GM18505 (cell line): ENCODE results near the gene ZNF385D.

Experiments used
- ATAC-seq: cut with Tn5 transposase; IDR thresholded peaks from one replicate; pipeline ENCODE4 v1.9.1; 2021; ENCODE audit not compliant: unreplicated experiment
- POLR2A ChIP-seq: IDR thresholded peaks from 4 replicates; pipeline ENCODE4 v1.6.1; 2011; ENCODE audit warnings: borderline replicate concordance; ENCODE audit not compliant: insufficient read depth, insufficient read length; ENCODE audit errors: extremely low read depth

ZNF385D gene

DNA sequence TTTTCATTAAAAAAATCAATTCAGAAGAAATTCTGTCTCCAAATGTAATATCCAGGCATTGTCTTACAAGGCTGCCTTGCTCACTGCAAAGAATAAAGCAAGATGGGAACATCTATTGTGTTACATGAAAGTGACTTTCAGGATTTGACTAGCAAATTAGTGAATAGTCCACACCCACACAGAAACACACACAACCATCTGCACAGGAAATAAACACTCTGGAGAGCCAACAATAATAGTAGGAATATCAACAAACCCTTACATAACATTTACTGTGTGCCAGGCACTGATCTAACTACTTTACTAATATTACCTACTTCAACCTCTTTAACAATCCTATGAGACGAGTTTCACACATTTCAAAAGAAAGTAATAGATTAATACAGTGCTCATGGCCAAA is 28.9 kb upstream of the ZNF385D start:
- ATAC-seq = no peak
- TF ChIP-seq POLR2A = no peak

DNA sequence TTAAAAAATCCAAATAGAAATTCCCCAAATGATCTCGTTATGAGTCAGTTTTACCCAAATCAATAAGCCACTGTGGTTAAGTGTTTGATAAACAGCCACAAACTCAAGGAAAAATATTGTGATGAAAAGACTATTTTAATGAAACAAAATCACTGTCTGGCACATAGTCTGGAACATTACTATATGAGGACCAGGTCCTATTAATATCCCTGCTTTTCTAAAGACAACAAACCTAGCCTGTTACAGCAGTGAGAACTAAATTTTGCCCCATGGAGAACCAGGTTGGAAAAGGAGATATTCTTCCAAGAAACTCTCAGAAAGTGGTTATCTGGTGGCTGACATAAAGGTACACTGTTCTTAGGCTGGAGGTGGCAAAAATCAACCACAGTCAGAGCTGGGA is 27.7 kb upstream of the ZNF385D start:
- TF ChIP-seq POLR2A = no peak
- ATAC-seq = no peak

DNA sequence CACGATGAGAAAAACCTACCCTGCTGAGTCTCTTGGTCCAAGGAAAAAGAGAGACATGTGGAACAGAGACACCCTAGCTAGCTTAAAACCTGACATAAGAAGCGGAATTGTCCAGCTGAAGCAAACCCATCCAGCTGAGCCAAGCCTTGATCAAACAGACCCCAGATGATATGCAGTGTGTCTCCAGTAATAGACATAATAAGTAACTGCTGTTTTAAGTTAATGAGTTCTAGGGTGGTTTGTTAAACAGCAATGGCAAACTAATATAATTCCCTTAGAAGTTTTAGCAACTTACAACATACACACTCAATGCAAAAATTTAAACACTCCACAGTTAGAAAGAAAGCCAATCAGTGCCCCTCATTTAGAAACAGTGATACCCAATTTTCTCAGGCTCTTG is 26.8 kb upstream of the ZNF385D start:
- ATAC-seq = no peak
- no peak for TF ChIP-seq POLR2A

DNA sequence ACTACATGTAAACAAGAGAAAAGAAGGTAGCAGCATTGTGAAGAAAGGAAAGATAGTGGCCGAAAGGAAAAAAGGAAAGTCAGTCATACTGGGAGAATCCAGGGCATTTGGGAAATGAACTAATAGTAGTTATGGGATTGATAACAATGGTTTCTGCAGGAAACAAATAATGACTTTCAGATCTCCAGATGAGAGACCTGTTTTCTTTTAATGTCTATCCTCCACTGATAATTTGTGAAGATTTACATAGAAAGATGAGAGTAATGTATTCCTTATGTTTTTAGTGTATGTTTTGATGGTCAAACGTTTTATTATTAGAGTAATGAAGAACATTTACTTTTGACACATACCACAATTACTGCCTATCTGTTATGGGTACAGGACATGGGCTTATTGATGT is 15.0 kb upstream of the ZNF385D start:
- no peak for TF ChIP-seq POLR2A
- no peak for ATAC-seq

DNA sequence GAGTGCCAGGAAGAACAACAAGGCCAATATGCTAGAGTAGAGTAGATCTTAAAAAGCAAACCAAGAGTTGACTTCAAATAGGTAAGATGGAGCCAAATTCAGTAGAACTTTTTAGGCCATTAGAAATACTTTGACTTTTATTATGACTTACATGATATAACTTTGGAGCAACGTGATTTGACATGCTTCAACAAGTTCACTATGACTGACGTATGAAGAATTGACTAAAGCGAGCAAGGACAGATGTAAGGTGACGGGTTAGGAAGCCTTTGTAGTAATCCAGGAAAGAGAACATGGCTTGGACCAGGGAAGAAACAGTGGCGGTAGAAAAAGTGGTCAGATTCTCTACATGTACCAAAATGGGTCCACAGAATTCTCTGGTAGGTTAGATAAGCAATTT is 4.9 kb upstream of the ZNF385D start:
- ATAC-seq = no peak
- no peak for TF ChIP-seq POLR2A

DNA sequence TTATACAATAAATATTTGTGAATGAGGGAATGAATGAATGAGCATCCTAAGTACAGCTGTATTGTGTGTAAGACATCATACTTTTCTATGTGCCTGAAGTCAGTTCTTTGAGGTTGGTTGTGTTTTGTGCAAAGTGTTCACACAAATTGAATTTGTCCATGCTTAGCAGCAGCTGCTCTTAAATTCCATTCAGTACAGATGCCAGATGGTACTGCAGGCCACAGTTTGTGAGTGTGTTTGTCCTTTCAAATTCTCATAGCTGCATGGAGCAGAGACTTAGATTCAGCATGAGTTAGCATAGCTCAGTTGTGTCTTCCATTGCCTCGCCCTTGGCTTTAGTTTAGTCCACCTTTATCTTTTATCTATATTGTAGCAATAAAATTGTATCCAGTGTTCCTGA is 3.8 kb upstream of the ZNF385D start:
- no peak for ATAC-seq
- TF ChIP-seq POLR2A = no peak

DNA sequence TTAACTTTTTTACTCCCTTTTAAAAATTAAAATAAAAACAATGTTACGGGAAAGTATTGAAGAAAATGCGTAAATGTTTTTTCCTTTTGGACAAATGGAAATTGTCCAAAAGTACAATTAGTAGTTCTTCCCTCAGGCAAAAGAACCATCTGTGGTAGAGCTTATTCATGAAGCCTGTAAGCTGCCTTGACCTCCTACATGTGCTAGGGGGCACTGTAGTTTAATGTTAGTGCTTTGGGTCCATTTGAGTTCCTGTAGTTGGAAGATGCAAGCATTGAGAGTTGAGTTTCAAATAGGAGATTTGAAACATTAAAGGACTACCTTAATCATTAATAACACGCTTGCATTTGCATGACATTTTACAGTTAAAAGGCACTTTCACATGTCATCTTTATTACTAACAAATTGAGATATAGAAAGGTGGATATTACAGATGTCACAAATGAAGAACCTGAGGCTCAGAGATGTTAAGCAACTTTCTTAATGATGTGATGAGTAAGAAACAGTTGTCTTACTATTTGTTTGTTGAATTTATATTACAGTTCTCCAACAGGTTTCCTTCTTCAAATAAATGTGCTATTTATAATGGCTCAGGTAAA is 1.8 kb upstream of the ZNF385D start:
- no peak for TF ChIP-seq POLR2A
- no peak for ATAC-seq

DNA sequence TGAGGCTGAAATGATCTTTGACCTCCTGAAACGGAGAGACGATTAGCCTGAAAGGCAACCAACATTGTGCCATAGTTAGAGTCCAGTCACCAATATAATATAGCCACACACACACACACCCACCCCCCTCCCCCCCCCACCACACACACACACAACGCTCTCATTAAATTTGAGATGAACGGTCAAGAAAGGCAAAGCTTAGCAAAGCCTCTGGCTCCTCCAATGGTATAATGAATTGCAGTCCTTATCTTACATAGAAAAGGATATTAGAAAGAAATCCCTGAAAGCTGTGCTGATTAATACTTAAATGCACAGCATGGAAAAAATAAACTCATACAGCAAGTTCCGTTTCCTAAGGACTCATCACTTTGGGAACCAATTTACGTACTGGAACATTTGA is 876 bp upstream of the ZNF385D start:
- TF ChIP-seq POLR2A = no peak
- no peak for ATAC-seq

DNA sequence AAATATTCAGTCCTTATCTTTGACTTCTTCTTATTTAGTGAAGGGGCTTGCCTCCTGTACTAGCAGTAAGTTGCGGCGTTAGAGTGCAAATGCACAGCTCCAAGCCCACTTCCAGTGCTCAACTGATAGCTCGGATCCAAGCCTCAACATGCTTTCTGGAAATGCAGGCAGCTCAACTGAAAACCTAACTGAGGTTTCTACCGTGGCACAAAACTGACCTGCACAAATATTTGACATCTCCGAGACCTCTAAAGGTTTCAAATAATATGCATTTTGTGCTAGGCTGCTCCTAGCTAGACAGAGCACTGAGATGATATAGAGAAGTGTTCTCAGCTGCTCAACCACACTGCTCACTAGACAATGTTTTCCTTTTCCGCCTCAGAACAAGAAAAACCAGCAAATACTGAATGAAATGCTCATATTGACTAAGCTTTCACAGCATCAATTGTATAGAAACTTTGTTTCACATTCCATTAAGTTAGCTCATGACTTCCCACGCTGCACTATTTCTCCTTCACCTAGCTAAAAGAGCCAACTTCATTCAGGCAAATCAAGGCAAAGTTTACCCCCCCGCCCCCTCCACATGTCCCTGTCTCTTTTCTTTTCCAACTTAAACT is 822 bp downstream of the ZNF385D start:
- no peak for ATAC-seq
- no peak for TF ChIP-seq POLR2A

DNA sequence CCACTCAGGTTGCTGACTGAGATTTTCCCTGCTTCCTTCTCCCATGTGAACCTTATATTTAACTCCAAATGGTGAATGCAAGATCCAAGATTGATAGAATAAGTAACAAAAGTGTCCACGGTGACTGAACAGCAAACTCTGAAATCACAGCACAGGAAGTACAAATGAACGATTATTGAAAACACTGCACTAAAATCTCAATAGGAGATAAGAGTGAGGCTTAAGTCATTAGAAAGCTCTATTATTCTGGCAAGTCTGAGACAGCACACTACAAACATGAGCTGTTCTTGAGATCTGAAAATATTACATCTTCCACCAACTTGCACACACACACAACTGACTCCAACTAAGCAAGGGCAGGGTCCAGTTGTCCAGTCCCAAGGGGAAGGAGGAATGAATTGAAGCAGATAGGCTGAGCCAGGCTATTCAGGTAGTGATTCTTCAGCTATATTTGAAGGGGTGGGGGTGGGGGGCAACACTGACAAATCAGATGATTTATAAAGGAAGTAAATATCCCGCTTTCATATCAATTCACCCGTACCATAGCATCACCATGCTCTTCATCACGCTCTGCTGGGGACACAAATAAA is 2.9 kb downstream of the ZNF385D start:
- ATAC-seq = no peak
- no peak for TF ChIP-seq POLR2A

DNA sequence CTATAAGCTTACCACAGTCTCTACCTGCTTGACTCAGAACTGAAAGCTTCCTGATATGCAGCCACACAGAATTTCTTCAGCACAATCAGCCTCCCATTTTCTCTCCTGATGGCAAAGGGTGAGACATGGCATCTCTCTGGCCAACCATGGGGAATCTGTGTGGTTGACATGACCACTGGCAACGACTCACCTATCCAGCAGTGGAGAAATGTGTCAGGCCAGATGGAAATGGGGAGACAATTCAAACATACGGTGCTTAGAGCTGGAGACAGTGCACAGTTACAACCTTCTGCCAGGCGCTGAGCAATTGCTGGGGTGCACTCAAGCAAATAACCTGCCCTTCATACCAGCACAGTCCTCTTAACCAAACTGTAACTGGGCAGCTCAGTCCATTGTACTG is 3.6 kb downstream of the ZNF385D start:
- ATAC-seq = no peak
- no peak for TF ChIP-seq POLR2A

DNA sequence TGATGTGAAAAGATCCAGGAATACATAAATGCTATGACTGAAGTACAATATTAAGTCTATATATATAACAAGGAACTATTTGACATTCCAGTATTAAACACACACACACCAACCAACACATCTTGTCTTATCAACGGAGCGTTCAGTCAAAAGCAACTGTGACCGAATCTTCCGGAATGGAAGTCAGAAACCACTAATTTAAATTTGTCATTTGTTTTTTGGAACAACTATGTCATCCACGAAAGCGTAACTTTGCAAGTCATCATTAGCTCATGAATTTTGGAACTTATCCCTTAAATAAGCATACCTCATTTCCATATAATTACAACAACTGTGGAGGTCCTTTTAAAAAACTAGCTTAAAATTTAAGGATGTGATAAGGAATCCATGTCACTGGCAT is 5.0 kb downstream of the ZNF385D start:
- no peak for TF ChIP-seq POLR2A
- ATAC-seq = no peak

DNA sequence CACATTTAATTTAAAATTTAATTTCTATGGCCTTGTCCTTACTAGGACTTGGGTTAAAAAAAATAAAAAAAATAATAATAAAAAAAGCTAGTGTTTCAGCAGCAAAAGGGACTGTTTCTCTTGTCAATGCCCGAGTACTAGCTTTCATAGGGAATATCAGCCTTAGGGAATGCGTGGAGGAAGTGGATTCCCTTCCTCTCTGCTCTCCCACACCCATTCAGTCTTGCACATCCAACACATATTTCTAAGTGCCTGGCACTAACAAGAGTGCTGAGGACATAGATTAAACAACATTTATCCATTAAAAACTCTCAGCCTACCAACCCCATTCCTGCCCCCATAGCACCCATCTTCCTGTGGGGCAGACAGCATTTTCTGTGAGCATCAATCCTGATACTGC is 6.2 kb downstream of the ZNF385D start:
- no peak for ATAC-seq

DNA sequence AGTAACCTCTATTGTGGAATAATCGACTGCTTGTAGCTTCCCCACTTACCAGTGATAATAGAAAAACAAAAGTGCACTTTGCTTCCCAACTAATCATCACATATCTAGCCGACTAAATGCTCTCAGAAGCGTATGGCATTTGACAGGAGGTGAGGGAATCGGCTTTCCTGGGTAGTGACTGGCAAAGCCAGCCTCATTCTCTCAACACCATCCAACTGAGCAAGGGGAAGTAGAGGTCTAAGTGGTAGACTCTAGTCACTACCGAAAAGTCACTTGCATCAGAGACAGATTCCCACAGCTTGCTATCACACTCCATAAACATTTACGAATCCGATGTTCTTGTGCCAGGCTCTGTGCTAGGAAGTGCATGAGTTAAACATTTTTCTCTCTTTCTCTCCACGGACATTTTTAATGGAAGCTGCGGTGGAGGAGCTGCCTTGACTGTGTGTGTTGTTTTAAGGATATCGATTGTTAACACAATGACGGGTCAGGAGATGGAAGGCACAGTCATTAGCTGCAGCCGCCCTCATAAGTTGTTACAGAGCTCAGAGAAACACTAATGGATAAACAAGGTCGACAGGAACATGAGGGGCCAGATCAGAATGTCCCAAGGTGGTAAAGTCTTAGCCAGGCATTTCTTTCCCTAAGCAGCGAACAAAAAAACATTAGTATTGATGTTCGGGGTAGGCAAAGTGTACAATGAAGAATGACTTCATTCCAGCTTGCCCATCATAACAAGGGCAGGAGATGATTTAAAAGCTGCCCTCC is 11.9 kb downstream of the ZNF385D start:
- no peak for ATAC-seq
- TF ChIP-seq POLR2A = no peak

More for the DNA sequence above, 6.2 kb downstream of the ZNF385D start:
- no peak for TF ChIP-seq POLR2A
